ENCODE data around the gene TNK1.

DNA sequence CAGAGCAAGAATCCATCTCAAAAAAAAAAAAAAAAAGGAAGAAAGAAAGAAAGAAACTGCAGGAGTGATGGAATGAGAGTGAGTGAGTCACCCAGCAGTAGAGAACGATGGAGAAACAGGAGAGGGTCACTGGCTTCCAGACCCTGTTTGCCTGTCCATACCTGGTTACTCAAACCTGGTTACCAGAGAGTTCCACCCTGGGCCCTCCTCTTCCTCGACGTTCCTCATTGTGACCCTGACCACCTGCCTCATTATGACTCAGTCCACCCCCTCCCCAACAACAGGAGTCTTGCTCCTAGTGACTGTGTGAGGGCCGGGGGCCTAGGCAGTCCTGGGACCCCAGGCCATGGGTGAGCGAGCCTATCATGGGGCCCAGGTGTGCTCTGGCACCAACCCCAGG lies 47.7 kb downstream of the TNK1 start, which contains the start of gene SPEM3:
- TF ChIP-seq MYC (IDR thresholded peaks at IDR 0.05; ENCODE audit: low read depth, low read length) (no peak), EZH2 (IDR thresholded peaks at IDR 0.05; ENCODE audit: borderline replicate concordance, low read depth, low read length, severe bottlenecking) (no peak), POLR2AphosphoS5 (IDR thresholded peaks at IDR 0.05; ENCODE audit: insufficient read depth, low read depth, low read length) (no peak)
- TF ChIP-seq, protein P1, sequence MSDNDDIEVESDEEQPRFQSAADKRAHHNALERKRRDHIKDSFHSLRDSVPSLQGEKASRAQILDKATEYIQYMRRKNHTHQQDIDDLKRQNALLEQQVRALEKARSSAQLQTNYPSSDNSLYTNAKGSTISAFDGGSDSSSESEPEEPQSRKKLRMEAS (IDR thresholded peaks at IDR 0.05; ENCODE audit: insufficient read depth, insufficient read length), result no peak
- TF ChIP-seq, protein P2, sequence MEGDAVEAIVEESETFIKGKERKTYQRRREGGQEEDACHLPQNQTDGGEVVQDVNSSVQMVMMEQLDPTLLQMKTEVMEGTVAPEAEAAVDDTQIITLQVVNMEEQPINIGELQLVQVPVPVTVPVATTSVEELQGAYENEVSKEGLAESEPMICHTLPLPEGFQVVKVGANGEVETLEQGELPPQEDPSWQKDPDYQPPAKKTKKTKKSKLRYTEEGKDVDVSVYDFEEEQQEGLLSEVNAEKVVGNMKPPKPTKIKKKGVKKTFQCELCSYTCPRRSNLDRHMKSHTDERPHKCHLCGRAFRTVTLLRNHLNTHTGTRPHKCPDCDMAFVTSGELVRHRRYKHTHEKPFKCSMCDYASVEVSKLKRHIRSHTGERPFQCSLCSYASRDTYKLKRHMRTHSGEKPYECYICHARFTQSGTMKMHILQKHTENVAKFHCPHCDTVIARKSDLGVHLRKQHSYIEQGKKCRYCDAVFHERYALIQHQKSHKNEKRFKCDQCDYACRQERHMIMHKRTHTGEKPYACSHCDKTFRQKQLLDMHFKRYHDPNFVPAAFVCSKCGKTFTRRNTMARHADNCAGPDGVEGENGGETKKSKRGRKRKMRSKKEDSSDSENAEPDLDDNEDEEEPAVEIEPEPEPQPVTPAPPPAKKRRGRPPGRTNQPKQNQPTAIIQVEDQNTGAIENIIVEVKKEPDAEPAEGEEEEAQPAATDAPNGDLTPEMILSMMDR (IDR thresholded peaks at IDR 0.05; ENCODE audit: extremely low read depth in 1 of 2, insufficient read depth in 1 of 2, low read depth in 1 of 2, low read length in 2 of 2), result no peak
